ENCODE results near the gene MORN3. TPM values are rescaled to one million over a fixed set of nuclear protein-coding genes. Genes with fewer than 3 reads are reported as not detected.

The MORN3 gene
- total and polyA plus RNA-seq, 10 of the 15 experiments (the other 5 are each of a cell fraction or from before 2014, with no cell fraction given): 0.08 to 0.34 (median 0.17) TPM

GRCh38 chr12:121702944-121703343 is 33.5 kb upstream of the MORN3 start:
- ChIA-PET SMC1A (ENCODE audit: uncharacterized antibody, unreplicated experiment) (no interaction called here), CTCF (interaction anchor here (0.7 to 12.4 kb wide), 4 partner anchors 67 to 95 kb away, joined by 3 to 128 read pairs (median 4); partner anchors contain the start of gene RHOF), POLR2A (no interaction called here), RAD21 (ENCODE audit: unreplicated experiment) (no interaction called here)
- no TSS peak for BruUV-seq (replicated peaks)
- intact Hi-C loops (cut with micrococcal nuclease; ENCODE audit: unreplicated experiment): no loop called here
- H3K79me2 ChIP-seq (ENCODE audit: control insufficient read depth, insufficient read depth, low read length): no peaks in the 10 kb centered on the region
- no peak overlapping the region for H3K4me3 ChIP-seq
- peaks cover 4% of the 10 kb centered on the region; the same call in 1 of the 2 replicates for H3K4me1 ChIP-seq (ENCODE audit: control insufficient read depth, insufficient read depth, low read length)
- no peaks in the 10 kb centered on the region for H3K9me3 ChIP-seq (replicated peaks; ENCODE audit: control insufficient read depth, insufficient read depth, low read length)
- no peak for ATAC-seq
- no peak overlapping the region for H3K4me2 ChIP-seq (ENCODE audit: control insufficient read depth, insufficient read depth)
- H2AFZ ChIP-seq (ENCODE audit: control insufficient read depth, low read depth, low read length): no peak overlapping the region
- DNase-seq (ENCODE audit: low read depth, low spot score): no peak
- H3K36me3 ChIP-seq (ENCODE audit: control insufficient read depth in 2 of 2, insufficient read depth in 2 of 2, low read length in 1 of 2): no peaks in the 10 kb centered on the region
- no peak overlapping the region for H3K27ac ChIP-seq (ENCODE audit: control insufficient read depth, insufficient read depth)
- H4K20me1 ChIP-seq (ENCODE audit: control insufficient read depth, insufficient read depth): no peaks in the 10 kb centered on the region
- 73% methylated on average over 6 of the region's 6 CpGs for WGBS (ENCODE audit: insufficient coverage, insufficient replicate concordance, low lambda C conversion rate, missing lambda C conversion rate)
- FAIRE-seq: no peak
- no peak for TF ChIP-seq CHD1 (IDR thresholded peaks at IDR 0.05; ENCODE audit: low read depth, low read length)
- TF ChIP-seq ETV6 (conservative IDR thresholded peaks at IDR 0.05 in 1 of 2, IDR thresholded peaks at IDR 0.05 in 1 of 2; ENCODE audit: borderline replicate concordance in 1 of 2, low read depth in 1 of 2): no peak
- no peak for TF ChIP-seq LARP7 (IDR thresholded peaks at IDR 0.05)
- no peak for TF ChIP-seq ELK1 (IDR thresholded peaks at IDR 0.05; ENCODE audit: low read depth, low read length)
- TF ChIP-seq HDGF (IDR thresholded peaks at IDR 0.05): no peak
- no peaks in the 10 kb centered on the region; a peak in 1 of 4 replicates for H3K27me3 ChIP-seq (replicated peaks in 1 of 2; ENCODE audit: control insufficient read depth in 2 of 2, insufficient read depth in 2 of 2, low read length in 1 of 2)
- in situ Hi-C loops (cut with MboI): loop anchor here (5.0 kb wide), 1 partner anchor 64 kb away; no protein-coding TSS in a partner anchor
- no peak overlapping the region for H3K9ac ChIP-seq (ENCODE audit: control insufficient read depth, insufficient read depth, low read length)
